Naive thymus-derived CD8-positive, alpha-beta T cell (primary cell): ENCODE measurements around the gene TOM1L2. TPM values are rescaled to one million over a fixed set of nuclear protein-coding genes. Genes with fewer than 3 reads are reported as not detected.
A peak's percentile ranks its signal among the peaks of the same experiment; 100 is the strongest.

ENCODE experiments used
- ATAC-seq, 2 donors: fragments of 150-1000 bp; cut with Tn5 transposase in 1 of 2; sonication (Bioruptor Pico), chemical (Tn5 transposase) in 1 of 2; 1 replicate in 1 of 2; 2 replicates in 1 of 2; pipeline ENCODE4 v1.10.0; 2021; ENCODE audit warnings: mild to moderate bottlenecking in 2 of 2, moderate library complexity in 2 of 2
- POLR2A ChIA-PET: fragments of 350-600 bp; sonication (Branson Sonifier 250); formaldehyde crosslinking; loops from one replicate; lab custom pipeline; 2021; ENCODE audit warnings: antibody characterized with exemption; lab: Charles Lee
- DNase-seq, 10 donors: peaks; one replicate each; pipeline versions ENCODE4 v3.0.0 to v3.0.0-alpha.2; 2020 to 2022
- H3K27ac Mint-ChIP-seq, 10 donors: one replicate each; pipeline ENCODE4 v1.8.0; 2020 to 2022; ENCODE audit warnings: mild to moderate bottlenecking in 10 of 10, mixed read lengths in 10 of 10, moderate library complexity in 4 of 10, inconsistent platforms in 1 of 10
- H3K27me3 Mint-ChIP-seq, 5 donors: one replicate each; pipeline ENCODE4 v1.8.0; 2021 to 2022; ENCODE audit warnings: mixed read lengths in 5 of 5
- H3K36me3 Mint-ChIP-seq, 3 donors: one replicate each; pipeline ENCODE4 v1.8.0; 2020 to 2022; ENCODE audit warnings: mixed read lengths in 3 of 3, mild to moderate bottlenecking in 2 of 3, inconsistent platforms in 1 of 3
- H3K4me1 Mint-ChIP-seq, 4 donors: one replicate each; pipeline ENCODE4 v1.8.0; 2021 to 2022; ENCODE audit warnings: mixed read lengths in 4 of 4
- H3K4me3 Mint-ChIP-seq, 10 donors: one replicate each; pipeline ENCODE4 v1.8.0; 2020 to 2022; ENCODE audit warnings: mild to moderate bottlenecking in 10 of 10, mixed read lengths in 10 of 10, moderate library complexity in 6 of 10, inconsistent platforms in 1 of 10
- H3K9me3 Mint-ChIP-seq, 9 donors: one replicate each; pipeline ENCODE4 v1.8.0; 2020 to 2022; ENCODE audit warnings: mixed read lengths in 9 of 9, mild to moderate bottlenecking in 3 of 9, inconsistent platforms in 1 of 9, moderate library complexity in 1 of 9
- polyA plus RNA-seq, 3 donors: library from polyadenylated mRNA; unstranded; fragments of 300-500 nt; fragmentation: Illumina TruSeq; gene quantifications; one replicate each; pipeline ENCODE4 v1.2.3, GENCODE V29; 2021
- total RNA-seq, 8 experiments: library from RNA in 2 of 8; stranded (reverse) in 2 of 8; gene quantifications; one replicate each; pipeline ENCODE4 v1.2.3 and lab custom pipeline; 2021 to 2026

TOM1L2 gene
- total and polyA plus RNA-seq, 5 experiments from 2014 or later: 2.5 to 71.1 (median 11.6) TPM

GRCh38 chr17:17819111-17819510 lies 153.1 kb downstream of the TOM1L2 start:
- no peaks in the 10 kb centered on the region for H3K9me3 Mint-ChIP-seq
- peak overlapping the region in 6 of 10 donors; percentile 36 to 94 (median 82) for H3K27ac Mint-ChIP-seq
- peaks cover 0 to 53% (median 5%) of the 10 kb centered on the region in 3 donors for H3K36me3 Mint-ChIP-seq
- ATAC-seq (no peak), DNase-seq (no peak)
- POLR2A ChIA-PET: interaction anchor here (0.6 to 11.8 kb wide), 3 partner anchors 16 to 39 kb away, joined by 3 to 166 read pairs (median 17); partner anchors contain the start of gene SREBF1
- peak overlapping the region in 6 of 10 donors; percentile 10 to 83 (median 75) for H3K4me3 Mint-ChIP-seq
- H3K4me1 Mint-ChIP-seq: peaks cover 33 to 65% (median 54%) of the 10 kb centered on the region in 4 donors
- no peaks in the 10 kb centered on the region for H3K27me3 Mint-ChIP-seq

- Mint-ChIP-seq H3K27me3 (no peaks in the 10 kb centered on the region), H3K27ac (peak overlapping the region in 5 of 10 donors; percentile 60 to 80 (median 72)), H3K4me1 (peaks cover 30 to 61% (median 49%) of the 10 kb centered on the region in 4 donors), H3K36me3 (peaks cover 0 to 57% (median 5%) of the 10 kb centered on the region in 3 donors), H3K4me3 (no peak overlapping the region), H3K9me3 (no peaks in the 10 kb centered on the region)
- POLR2A ChIA-PET: interaction anchor here (11.8 kb wide), 1 partner anchor 17 kb away, joined by 166 read pairs; the partner anchor contains the start of gene SREBF1
- no peak for DNase-seq
- no peak for ATAC-seq
These were observed 154.1 kb downstream of the TOM1L2 start for GRCh38 chr17:17818088-17818526.

DNA sequence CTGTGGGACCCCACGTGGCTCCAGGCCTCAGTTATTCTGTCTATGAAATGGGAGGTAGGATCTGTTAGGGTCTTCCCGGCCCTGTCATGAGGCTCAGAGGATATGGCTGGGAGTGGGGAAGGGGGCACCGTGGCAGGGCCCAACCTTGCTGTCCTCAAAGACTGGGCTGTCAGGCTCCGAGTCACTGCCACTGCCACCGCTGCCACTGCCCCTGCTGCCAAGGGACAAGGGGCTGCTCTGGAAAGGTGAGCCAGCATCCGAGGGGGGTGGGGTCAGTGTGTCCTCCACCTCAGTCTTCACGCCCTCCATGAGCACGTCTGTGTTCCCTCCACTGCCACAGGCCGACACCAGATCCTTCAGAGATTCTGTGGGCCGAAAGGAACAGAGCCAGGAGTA lies 154.7 kb downstream of the TOM1L2 start:
- Mint-ChIP-seq H3K27me3 (no peaks in the 10 kb centered on the region), H3K4me1 (peaks cover 25 to 58% (median 47%) of the 10 kb centered on the region in 4 donors), H3K36me3 (peaks cover 0 to 61% (median 5%) of the 10 kb centered on the region in 3 donors), H3K9me3 (no peaks in the 10 kb centered on the region), H3K4me3 (peak overlapping the region in 1 of 10 donors; percentile 12), H3K27ac (peak overlapping the region in 2 of 10 donors; percentile 71 to 80)
- POLR2A ChIA-PET: interaction anchor here (3.2 kb wide), 1 partner anchor 33 kb away, joined by 7 read pairs; no protein-coding TSS in a partner anchor
- ATAC-seq (no peak), DNase-seq (no peak)

DNA sequence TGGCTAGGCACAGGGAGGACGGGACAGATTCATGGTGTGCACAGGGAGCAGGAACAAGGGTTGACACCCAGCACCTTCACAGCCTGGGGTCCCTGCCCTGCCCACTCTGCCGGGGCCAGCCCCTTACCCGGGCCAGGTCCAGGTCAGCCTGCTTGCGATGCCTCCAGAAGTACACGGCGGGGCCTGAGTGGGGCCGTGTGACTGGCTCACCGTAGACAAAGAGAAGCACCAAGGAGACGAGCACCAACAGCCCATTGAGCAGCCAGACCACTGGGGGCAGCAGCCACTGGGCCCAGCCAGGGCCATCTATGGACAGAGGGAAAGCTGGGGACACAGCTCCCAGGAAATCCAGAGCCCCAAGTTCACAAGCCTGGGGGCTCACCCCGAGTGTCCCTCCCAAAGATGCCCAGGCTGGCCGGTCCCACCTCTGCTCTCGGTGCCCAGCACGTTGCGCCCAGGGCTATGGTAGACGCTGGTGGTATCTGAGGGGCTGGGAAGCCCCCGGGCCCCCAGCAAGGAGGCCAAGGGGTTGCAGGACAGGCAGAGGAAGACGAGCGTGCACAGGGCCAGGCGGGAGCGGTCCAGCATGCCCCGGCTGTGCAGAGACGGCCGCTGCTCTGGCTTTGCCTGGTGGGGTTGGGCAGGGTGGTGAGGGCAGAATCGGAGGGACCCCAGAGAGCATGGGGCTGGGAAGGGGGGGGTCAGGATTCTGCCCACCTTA lies 155.2 kb downstream of the TOM1L2 start:
- POLR2A ChIA-PET: interaction anchor here (0.9 to 3.2 kb wide), 2 partner anchors 32 kb away, joined by 3 to 7 read pairs; no protein-coding TSS in a partner anchor
- Mint-ChIP-seq H3K4me3 (peak overlapping the region in 1 of 10 donors; percentile 62), H3K4me1 (peaks cover 25 to 58% (median 45%) of the 10 kb centered on the region in 4 donors), H3K27me3 (no peaks in the 10 kb centered on the region), H3K27ac (peak overlapping the region in 3 of 10 donors; percentile 65 to 80 (median 71)), H3K9me3 (no peaks in the 10 kb centered on the region), H3K36me3 (peaks cover 0 to 64% (median 5%) of the 10 kb centered on the region in 3 donors)
- DNase-seq (no peak), ATAC-seq (no peak)

DNA sequence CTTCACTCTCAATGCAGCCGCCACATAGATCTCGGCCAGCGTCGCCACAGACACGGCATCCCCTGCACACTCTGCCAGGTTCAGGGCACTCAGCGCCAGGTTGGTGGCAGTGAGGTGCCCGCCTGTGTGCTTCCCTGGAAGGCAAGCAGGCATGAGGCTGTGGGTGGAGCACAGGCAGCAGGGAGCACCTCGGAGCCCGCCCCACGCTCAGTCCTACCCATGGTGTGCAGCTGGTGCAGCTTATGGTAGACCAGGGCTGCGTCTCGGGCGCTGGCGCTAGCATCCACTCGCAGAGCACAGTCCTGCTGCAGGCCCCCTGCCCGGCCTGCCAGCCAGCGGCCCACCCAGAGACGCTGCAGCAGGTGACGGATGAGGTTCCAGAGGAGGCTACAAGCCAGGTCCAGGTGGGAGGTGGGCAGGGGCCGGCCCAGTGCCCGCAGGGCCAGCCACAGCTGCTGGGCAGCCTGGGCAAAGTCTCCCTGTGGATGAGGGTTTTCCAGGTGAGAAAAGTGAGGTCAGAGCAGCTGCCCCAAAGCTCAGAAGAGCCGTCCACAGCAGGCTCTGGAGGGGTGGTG lies 155.9 kb downstream of the TOM1L2 start:
- ATAC-seq: no peak
- peaks cover 0 to 70% (median 5%) of the 10 kb centered on the region in 3 donors for H3K36me3 Mint-ChIP-seq
- DNase-seq: no peak

DNA sequence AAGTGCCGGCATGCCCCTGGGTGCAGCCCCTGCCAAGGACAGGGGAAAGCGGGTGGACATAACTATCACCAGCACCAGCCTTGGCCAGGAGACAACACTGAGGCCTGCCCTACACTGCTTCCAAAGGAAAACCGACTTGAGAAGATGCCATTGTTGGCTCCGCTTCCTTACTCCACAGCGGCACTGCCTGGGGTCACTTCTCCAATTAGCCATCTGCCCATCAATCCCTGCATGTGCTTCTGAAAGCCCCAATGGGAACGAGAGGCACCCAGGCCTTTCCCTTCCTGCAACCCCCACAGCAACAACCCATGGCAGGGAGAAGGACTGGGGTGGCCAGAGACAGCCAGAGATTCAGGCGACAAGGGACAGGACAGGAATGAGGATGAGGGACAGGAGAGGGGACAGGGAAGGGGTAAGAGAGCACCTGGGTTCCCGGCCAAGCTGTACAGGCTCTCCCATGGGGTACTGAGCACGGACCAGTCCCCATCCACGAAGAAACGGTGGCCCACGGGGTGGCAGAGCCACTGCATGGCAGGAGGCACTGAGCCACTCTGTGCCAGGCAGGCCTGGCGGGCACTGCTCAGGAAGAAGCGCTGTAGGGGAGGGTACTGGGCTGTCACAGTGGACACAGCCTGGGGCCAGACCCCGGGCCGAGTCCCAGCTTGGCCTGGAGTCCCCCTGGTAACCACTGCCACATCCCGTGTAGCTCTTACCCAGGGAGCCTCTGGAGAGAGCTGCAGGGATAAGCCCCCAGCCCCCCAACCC lies 156.6 kb downstream of the TOM1L2 start:
- Mint-ChIP-seq H3K36me3 (peaks cover 0 to 72% (median 9%) of the 10 kb centered on the region in 3 donors), H3K27me3 (no peaks in the 10 kb centered on the region), H3K9me3 (no peaks in the 10 kb centered on the region), H3K4me3 (no peak overlapping the region), H3K27ac (peak overlapping the region in 7 of 10 donors; percentile 4 to 75 (median 47)), H3K4me1 (peaks cover 19 to 51% (median 38%) of the 10 kb centered on the region in 4 donors)
- POLR2A ChIA-PET: interaction anchor here (0.5 to 6.4 kb wide), 6 partner anchors 10 to 575 kb away, joined by 3 to 45 read pairs (median 4); no protein-coding TSS in a partner anchor
- ATAC-seq: no peak
- no peak for DNase-seq

More for the DNA sequence above, 155.9 kb downstream of the TOM1L2 start:
- H3K27me3 Mint-ChIP-seq: no peaks in the 10 kb centered on the region
- peak overlapping the region in 2 of 10 donors; percentile 40 to 71 for H3K27ac Mint-ChIP-seq
- peak overlapping the region in 1 of 10 donors; percentile 41 for H3K4me3 Mint-ChIP-seq
- no peaks in the 10 kb centered on the region for H3K9me3 Mint-ChIP-seq
- H3K4me1 Mint-ChIP-seq: peaks cover 23 to 57% (median 45%) of the 10 kb centered on the region in 4 donors
- POLR2A ChIA-PET: interaction anchor here (0.5 to 3.2 kb wide), 4 partner anchors 11 to 576 kb away, joined by 3 to 7 read pairs (median 4); no protein-coding TSS in a partner anchor

DNA sequence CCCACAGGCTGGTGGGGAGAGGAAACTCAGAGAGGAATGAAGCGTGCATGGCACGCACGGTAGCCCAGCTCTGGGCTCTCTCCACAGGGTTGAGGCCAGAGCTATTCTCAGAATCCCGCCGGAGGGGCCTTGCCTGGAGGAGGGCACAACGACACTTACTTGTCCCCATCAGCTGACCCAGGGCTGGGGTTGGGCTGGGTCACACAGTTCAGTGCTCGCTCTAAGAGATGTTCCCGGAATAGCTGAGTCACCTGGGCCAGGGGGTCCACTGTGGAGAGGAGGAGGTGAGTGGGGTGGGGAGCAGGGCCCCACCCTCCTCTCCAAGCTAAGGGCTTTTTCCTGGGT lies 157.2 kb downstream of the TOM1L2 start:
- H3K9me3 Mint-ChIP-seq: no peaks in the 10 kb centered on the region
- DNase-seq: no peak
- no peaks in the 10 kb centered on the region for H3K27me3 Mint-ChIP-seq
- peak overlapping the region in 5 of 10 donors; percentile 37 to 62 (median 59) for H3K27ac Mint-ChIP-seq
- ATAC-seq: no peak
- H3K4me1 Mint-ChIP-seq: peaks cover 16 to 46% (median 32%) of the 10 kb centered on the region in 4 donors
- POLR2A ChIA-PET: interaction anchor here (0.5 to 6.4 kb wide), 7 partner anchors 11 to 133 kb away, joined by 3 to 45 read pairs (median 6); no protein-coding TSS in a partner anchor
- H3K4me3 Mint-ChIP-seq: no peak overlapping the region
- H3K36me3 Mint-ChIP-seq: peaks cover 0 to 70% (median 11%) of the 10 kb centered on the region in 3 donors

GRCh38 chr17:17814162-17815061 lies 157.8 kb downstream of the TOM1L2 start:
- Mint-ChIP-seq H3K27me3 (no peaks in the 10 kb centered on the region), H3K9me3 (no peaks in the 10 kb centered on the region), H3K27ac (peak overlapping the region in 5 of 10 donors; percentile 43 to 69 (median 62)), H3K36me3 (peaks cover 0 to 65% (median 11%) of the 10 kb centered on the region in 3 donors), H3K4me1 (peaks cover 11 to 39% (median 26%) of the 10 kb centered on the region in 4 donors), H3K4me3 (no peak overlapping the region)
- no peak for DNase-seq
- no peak for ATAC-seq
- POLR2A ChIA-PET: interaction anchor here (0.5 to 6.4 kb wide), 10 partner anchors 13 to 132 kb away, joined by 3 to 45 read pairs (median 6); no protein-coding TSS in a partner anchor

DNA sequence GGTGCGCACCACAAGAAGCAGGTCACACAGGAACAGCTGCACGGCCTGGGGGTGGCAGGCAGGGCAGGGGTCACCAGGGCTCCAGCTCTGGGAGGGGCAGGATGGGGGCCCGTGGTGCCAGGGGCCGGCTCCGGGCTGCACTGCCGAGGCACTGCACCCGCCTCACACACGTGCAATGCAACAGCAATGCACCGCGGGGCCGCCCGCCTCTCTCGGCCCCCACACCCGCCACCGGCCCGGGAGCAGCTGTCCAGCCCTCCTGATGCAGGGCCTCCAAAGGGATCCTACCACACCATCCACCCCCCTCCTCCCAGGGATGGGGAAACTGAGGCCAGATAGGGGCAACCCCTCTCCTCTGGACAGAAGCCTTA lies 158.5 kb downstream of the TOM1L2 start:
- Mint-ChIP-seq H3K4me1 (peaks cover 9 to 34% (median 24%) of the 10 kb centered on the region in 4 donors), H3K36me3 (peaks cover 0 to 63% (median 8%) of the 10 kb centered on the region in 3 donors), H3K27ac (peak overlapping the region in 2 of 10 donors; percentile 69 to 79), H3K27me3 (no peaks in the 10 kb centered on the region), H3K4me3 (no peak overlapping the region), H3K9me3 (no peaks in the 10 kb centered on the region)
- DNase-seq (no peak), ATAC-seq (no peak)
- POLR2A ChIA-PET: interaction anchor here (0.6 to 6.4 kb wide), 8 partner anchors 21 to 131 kb away, joined by 3 to 45 read pairs (median 6); partner anchors contain the start of gene SREBF1

GRCh38 chr17:17813055-17813724 lies 159.0 kb downstream of the TOM1L2 start:
- POLR2A ChIA-PET: interaction anchor here (0.5 to 6.4 kb wide), 16 partner anchors 8 to 212 kb away, joined by 3 to 45 read pairs (median 6); partner anchors contain the start of gene SREBF1
- DNase-seq (no peak), ATAC-seq (peak in 1 of 2 donors; percentile 4)
- peaks cover 0 to 60% (median 6%) of the 10 kb centered on the region in 3 donors for H3K36me3 Mint-ChIP-seq
- H3K4me1 Mint-ChIP-seq: peaks cover 8 to 32% (median 23%) of the 10 kb centered on the region in 4 donors
- H3K9me3 Mint-ChIP-seq: no peaks in the 10 kb centered on the region
- no peaks in the 10 kb centered on the region for H3K27me3 Mint-ChIP-seq
- H3K4me3 Mint-ChIP-seq: no peak overlapping the region
- peak overlapping the region in 6 of 10 donors; percentile 38 to 82 (median 68) for H3K27ac Mint-ChIP-seq
